HG03571 (cell line): ENCODE measurements around the gene PTK6.

Experiments used
- ATAC-seq: cut with Tn5 transposase; IDR thresholded peaks from one replicate; pipeline ENCODE4 v1.9.1; 2021; ENCODE audit not compliant: unreplicated experiment

PTK6 gene

GRCh38 chr20:63570281-63571086 is 33.3 kb upstream of the PTK6 start:
- no peak for ATAC-seq

GRCh38 chr20:63568986-63569949 is 32.1 kb upstream of the PTK6 start:
- ATAC-seq = no peak

GRCh38 chr20:63568170-63568981 is 31.2 kb upstream of the PTK6 start:
- ATAC-seq = no peak

- no peak for ATAC-seq
Observed at GRCh38 chr20:63567386-63568169, 30.4 kb upstream of the PTK6 start.

- ATAC-seq = no peak
Observed at GRCh38 chr20:63567136-63567385, 29.9 kb upstream of the PTK6 start.

GRCh38 chr20:63566395-63567135 is 29.4 kb upstream of the PTK6 start:
- no peak for ATAC-seq

GRCh38 chr20:63565699-63566335 is 28.6 kb upstream of the PTK6 start:
- ATAC-seq = no peak

GRCh38 chr20:63565021-63565698 is 28.0 kb upstream of the PTK6 start:
- no peak for ATAC-seq

GRCh38 chr20:63564036-63564810 is 27.0 kb upstream of the PTK6 start:
- no peak for ATAC-seq

- ATAC-seq = no peak
Observed at GRCh38 chr20:63563225-63563935, 26.2 kb upstream of the PTK6 start.

GRCh38 chr20:63562461-63563224 is 25.5 kb upstream of the PTK6 start:
- no peak for ATAC-seq

- ATAC-seq = no peak
Observed at GRCh38 chr20:63561624-63562396, 24.6 kb upstream of the PTK6 start.

GRCh38 chr20:63560856-63561609 is 23.9 kb upstream of the PTK6 start:
- ATAC-seq = no peak

GRCh38 chr20:63560333-63560805 is 23.2 kb upstream of the PTK6 start:
- no peak for ATAC-seq
